WTC11 (cell line): ENCODE measurements around the gene SYNRG. TPM values are rescaled to one million over a fixed set of nuclear protein-coding genes. Genes with fewer than 3 reads are reported as not detected.
A peak's percentile ranks its signal among the peaks of the same experiment; 100 is the strongest.

Experiments used
- ATAC-seq: fragments of 200-7000 bp; cut with Tn5 transposase; 2 replicates; pipeline ENCODE4 v1.10.0; 2021; ENCODE audit warnings: mild to moderate bottlenecking, moderate library complexity
- CTCF ChIA-PET: fragments of 300-600 bp; sonication (Branson Sonifier 250); formaldehyde crosslinking; loops from one replicate; lab custom pipeline; 2021; ENCODE audit warnings: antibody characterized with exemption; lab: Charles Lee
- POLR2A ChIA-PET: fragments of 350-600 bp; sonication (Branson Sonifier 250); formaldehyde crosslinking; loops from one replicate; lab custom pipeline; 2021; ENCODE audit warnings: antibody characterized with exemption; lab: Charles Lee
- DNase-seq: peaks from one replicate; pipeline ENCODE4 v3.0.0; 2021; ENCODE audit warnings: low spot score
- H3K27ac Mint-ChIP-seq: 2 replicates; pipeline ENCODE4 v1.8.0; 2021; ENCODE audit warnings: mixed read lengths
- H3K27me3 Mint-ChIP-seq: 2 replicates; pipeline ENCODE4 v1.8.0; 2021; ENCODE audit warnings: low read depth, mild to moderate bottlenecking, moderate library complexity, mixed read lengths
- H3K36me3 Mint-ChIP-seq: 2 replicates; pipeline ENCODE4 v1.8.0; 2021; ENCODE audit warnings: mixed read lengths
- H3K4me1 Mint-ChIP-seq: 2 replicates; pipeline ENCODE4 v1.8.0; 2022; ENCODE audit warnings: mixed read lengths
- H3K4me3 Mint-ChIP-seq: 2 replicates; pipeline ENCODE4 v1.8.0; 2021; ENCODE audit warnings: mild to moderate bottlenecking, moderate library complexity, mixed read lengths
- H3K9me3 Mint-ChIP-seq: 2 replicates; pipeline ENCODE4 v1.8.0; 2021; ENCODE audit warnings: mixed read lengths
- ARID4B ChIP-seq: sonication (generic); formaldehyde crosslinking; IDR thresholded peaks from 2 replicates; pipeline ENCODE4 v1.8.0; 2023; ENCODE audit warnings: missing genetic modification reagents, mild to moderate bottlenecking, borderline replicate concordance
- E2F4 ChIP-seq: sonication (generic); formaldehyde crosslinking; IDR thresholded peaks from 2 replicates; pipeline ENCODE4 v1.8.1; 2022; ENCODE audit warnings: low read depth, mild to moderate bottlenecking, moderate library complexity, missing genetic modification reagents, borderline replicate concordance
- E2F5 ChIP-seq: sonication (generic); formaldehyde crosslinking; IDR thresholded peaks from 2 replicates; pipeline ENCODE4 v1.8.1; 2022; ENCODE audit warnings: mild to moderate bottlenecking, moderate library complexity, missing genetic modification reagents
- EMX1 ChIP-seq: fragments of 250-450 bp; sonication (Bioruptor Pico); IDR thresholded peaks from 2 replicates; pipeline ENCODE4 v1.8.0; 2021; ENCODE audit warnings: mild to moderate bottlenecking
- ETV6 ChIP-seq: sonication (generic); formaldehyde crosslinking; IDR thresholded peaks from 2 replicates; pipeline ENCODE4 v1.8.1; 2022; ENCODE audit warnings: mild to moderate bottlenecking, missing genetic modification reagents
- FOXK1 ChIP-seq: sonication (generic); formaldehyde crosslinking; IDR thresholded peaks from 2 replicates; pipeline ENCODE4 v1.8.0; 2022; ENCODE audit warnings: mild to moderate bottlenecking, moderate library complexity, missing genetic modification reagents
- FOXP4 ChIP-seq: sonication (generic); formaldehyde crosslinking; IDR thresholded peaks from 2 replicates; pipeline ENCODE4 v1.8.0; 2022; ENCODE audit warnings: mild to moderate bottlenecking, missing genetic modification reagents
- HMGA2 ChIP-seq: fragments of 250-450 bp; sonication (Bioruptor Pico); IDR thresholded peaks from 2 replicates; pipeline ENCODE4 v1.4.0; 2021; ENCODE audit warnings: mild to moderate bottlenecking, moderate library complexity
- HMGXB4 ChIP-seq: sonication (generic); formaldehyde crosslinking; IDR thresholded peaks from 2 replicates; pipeline ENCODE4 v1.8.1; 2023; ENCODE audit warnings: mild to moderate bottlenecking, moderate library complexity, missing genetic modification reagents
- IRF2 ChIP-seq: sonication (generic); formaldehyde crosslinking; IDR thresholded peaks from 2 replicates; pipeline ENCODE4 v1.8.0; 2022; ENCODE audit warnings: low read depth, missing genetic modification reagents, borderline replicate concordance
- JAZF1 ChIP-seq: fragments of 250-450 bp; sonication (Bioruptor Pico); IDR thresholded peaks from 2 replicates; pipeline ENCODE4 v1.9.0; 2021; ENCODE audit warnings: moderate library complexity, mild to moderate bottlenecking, inconsistent platforms
- MXD4 ChIP-seq: fragments of 250-450 bp; sonication (Bioruptor Pico); IDR thresholded peaks from 2 replicates; pipeline ENCODE4 v1.8.0; 2021; ENCODE audit warnings: mild to moderate bottlenecking, moderate library complexity, borderline replicate concordance
- MYBL2 ChIP-seq: sonication (generic); formaldehyde crosslinking; IDR thresholded peaks from 2 replicates; pipeline ENCODE4 v1.8.1; 2023; ENCODE audit warnings: mild to moderate bottlenecking, moderate library complexity, missing genetic modification reagents
- NFE2L1 ChIP-seq: sonication (generic); formaldehyde crosslinking; IDR thresholded peaks from 2 replicates; pipeline ENCODE4 v1.8.1; 2023; ENCODE audit warnings: missing genetic modification reagents
- NR1H2 ChIP-seq: sonication (generic); formaldehyde crosslinking; IDR thresholded peaks from 2 replicates; pipeline ENCODE4 v1.9.0; 2021; ENCODE audit warnings: mild to moderate bottlenecking, moderate library complexity, missing genetic modification reagents
- NR3C1 ChIP-seq: sonication (generic); formaldehyde crosslinking; conservative IDR thresholded peaks from 2 replicates; pipeline ENCODE4 v1.8.1; 2023; ENCODE audit warnings: low read depth, mild to moderate bottlenecking, missing genetic modification reagents
- RORB ChIP-seq: fragments of 250-450 bp; sonication (Bioruptor Pico); IDR thresholded peaks from 2 replicates; pipeline ENCODE4 v1.9.0; 2021; ENCODE audit warnings: mild to moderate bottlenecking
- SP1 ChIP-seq: sonication (generic); formaldehyde crosslinking; conservative IDR thresholded peaks from 2 replicates; pipeline ENCODE4 v1.8.1; 2022; ENCODE audit warnings: missing genetic modification reagents
- TEAD4 ChIP-seq: sonication (generic); formaldehyde crosslinking; IDR thresholded peaks from 2 replicates; pipeline ENCODE4 v1.8.0; 2022; ENCODE audit warnings: mild to moderate bottlenecking, missing genetic modification reagents
- ZNF512 ChIP-seq: sonication (generic); formaldehyde crosslinking; IDR thresholded peaks from 2 replicates; pipeline ENCODE4 v1.8.1; 2022; ENCODE audit warnings: missing genetic modification reagents, borderline replicate concordance
- total RNA-seq: library from RNA; stranded (reverse); gene quantifications from 3 replicates; pipeline ENCODE4 v1.2.3, GENCODE V29; 2021

Gene SYNRG
- total RNA-seq, 1 experiment from 2014 or later = 31.3 TPM

- POLR2A ChIA-PET = no interaction called here
- ATAC-seq (peak; percentile 98), DNase-seq (peak; percentile 84)
- Mint-ChIP-seq H3K27me3 (peaks cover 35% of the 10 kb centered on the region), H3K4me3 (peak within 1 kb of the TSS; percentile 97), H3K27ac (peak within 1 kb of the TSS; percentile 92), H3K4me1 (peaks cover 13% of the 10 kb centered on the region)
- CTCF ChIA-PET = no interaction called here
- no peak for TF ChIP-seq RORB (CRISPR knock-in tag)
- no peak for TF ChIP-seq EMX1 (CRISPR knock-in tag)
- TF ChIP-seq JAZF1 (CRISPR knock-in tag) = no peak
- TF ChIP-seq E2F5 (CRISPR knock-in tag) = no peak
- TF ChIP-seq NR1H2 (CRISPR knock-in tag) = no peak
- TF ChIP-seq SP1 (CRISPR knock-in tag) = no peak
- no peak for TF ChIP-seq ZNF512 (CRISPR knock-in tag)
- TF ChIP-seq NR3C1 = no peak
- 0 out of 2 replicates have a peak, but pooled peaks have one; percentile 38 for TF ChIP-seq FOXK1
- TF ChIP-seq IRF2 (CRISPR knock-in tag) = no peak
- TF ChIP-seq ARID4B (CRISPR knock-in tag) = peak; percentile 60; the same call in 1 of the 2 replicates
- TF ChIP-seq, all 79 proteins: peak for 2
- Mint-ChIP-seq H3K9me3 (no peaks in the 10 kb centered on the region), H3K36me3 (peaks cover 26% of the 10 kb centered on the region)
These were observed 34.0 kb upstream of the SYNRG start, which contains the start of gene DDX52 for GRCh38 chr17:37643118-37643766. Gene DDX52 (minus strand): TSS chr17:37643446. CDS start chr17:37643420, 26 bp downstream.

GRCh38 chr17:37642681-37643080 lies 33.5 kb upstream of the SYNRG start:
- peaks cover 29% of the 10 kb centered on the region for H3K27me3 Mint-ChIP-seq
- POLR2A ChIA-PET = no interaction called here
- CTCF ChIA-PET = no interaction called here
- H3K4me1 Mint-ChIP-seq = peaks cover 13% of the 10 kb centered on the region
- peak overlapping the region; percentile 97 for H3K4me3 Mint-ChIP-seq
- DNase-seq (no peak), ATAC-seq (no peak)
- no peaks in the 10 kb centered on the region for H3K9me3 Mint-ChIP-seq
- H3K27ac Mint-ChIP-seq = peak overlapping the region; percentile 92
- H3K36me3 Mint-ChIP-seq = peaks cover 31% of the 10 kb centered on the region
- no peak for TF ChIP-seq MXD4 (CRISPR knock-in tag)
- no peak for TF ChIP-seq MYBL2
- TF ChIP-seq TEAD4 (CRISPR knock-in tag) = no peak
- TF ChIP-seq NR1H2 (CRISPR knock-in tag) = no peak
- no peak for TF ChIP-seq EMX1 (CRISPR knock-in tag)
- TF ChIP-seq E2F4 (CRISPR knock-in tag) = no peak
- no peak for TF ChIP-seq NFE2L1 (CRISPR knock-in tag)
- TF ChIP-seq FOXP4 (CRISPR knock-in tag) = no peak
- no peak; the same call in 1 of the 2 replicates for TF ChIP-seq ETV6 (CRISPR knock-in tag)
- TF ChIP-seq HMGA2 (CRISPR knock-in tag) = no peak
- no peak for TF ChIP-seq HMGXB4 (CRISPR knock-in tag)
- TF ChIP-seq, all 79 proteins: peak for 0
